ENCODE results near the gene ANK3.

Gene ANK3

DNA sequence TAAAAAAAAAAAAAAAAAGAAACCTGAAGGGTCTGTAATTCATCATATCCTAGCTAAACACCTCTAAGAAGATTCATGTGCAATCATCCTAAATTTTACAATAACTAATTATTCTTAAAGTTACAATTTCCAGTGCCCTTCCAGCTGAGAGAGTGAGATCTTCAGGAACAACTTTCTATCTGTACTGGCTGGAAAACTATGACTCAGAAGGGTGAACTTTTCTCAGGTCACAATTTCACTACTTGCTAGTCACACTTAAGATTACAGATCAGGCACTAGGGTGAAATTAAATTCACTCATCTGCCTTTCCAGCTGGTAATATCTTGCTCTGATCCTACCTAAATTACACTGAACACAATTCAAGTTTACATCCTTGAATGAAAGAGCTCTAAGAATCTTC lies 158.8 kb downstream of the ANK3 start:
- no peak for DNase-seq (ENCODE audit: low read depth, low spot score)

DNA sequence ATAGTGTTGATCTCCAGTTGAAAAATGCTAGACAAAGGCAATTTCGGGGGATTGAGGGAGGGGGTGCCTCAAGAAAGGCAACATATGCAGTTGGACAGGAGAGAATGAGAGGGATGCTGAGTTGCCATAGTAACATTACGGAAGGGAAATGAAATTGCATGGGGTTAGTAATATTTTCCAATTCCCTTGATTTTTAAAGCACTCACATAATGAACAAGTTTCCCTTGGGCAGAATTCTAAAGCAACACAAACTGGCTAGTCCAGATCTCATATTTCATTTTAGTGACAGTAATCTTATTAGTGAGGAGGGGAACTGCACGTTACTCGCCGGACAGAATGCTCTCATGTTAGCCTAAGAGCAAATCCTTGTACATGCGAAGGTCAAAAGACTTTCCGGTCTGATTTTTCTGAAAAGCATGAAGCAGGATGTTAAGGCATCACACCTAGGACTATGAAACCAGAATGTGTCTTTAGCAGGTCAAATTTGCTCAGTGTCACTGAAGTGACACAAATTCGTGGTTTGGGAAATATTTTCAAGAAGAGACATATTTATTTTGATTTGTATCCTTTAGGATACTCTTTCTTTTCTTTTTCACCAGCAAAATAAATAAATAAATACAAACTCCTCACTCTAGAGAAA lies 165.5 kb downstream of the ANK3 start:
- DNase-seq (ENCODE audit: low read depth, low spot score) = no peak

DNA sequence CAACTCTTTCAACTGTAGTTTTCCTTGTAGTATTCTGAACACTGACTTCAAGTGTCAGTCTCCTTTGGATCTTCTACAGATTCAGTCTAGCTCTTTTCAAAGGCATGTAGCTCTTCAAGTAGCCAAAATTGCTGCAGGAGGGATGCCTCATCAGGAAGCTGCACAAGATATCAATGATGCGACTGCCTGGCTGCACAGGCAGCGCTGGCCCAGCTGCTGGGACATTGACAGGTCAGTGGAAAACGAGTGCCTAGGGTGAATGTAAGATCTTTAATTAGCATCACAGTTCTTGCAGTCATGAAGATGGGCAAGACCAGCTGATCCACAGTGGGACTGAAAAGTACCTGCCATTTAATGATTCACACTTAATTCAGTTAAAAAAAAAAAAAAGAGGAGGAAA lies 167.6 kb downstream of the ANK3 start:
- DNase-seq (ENCODE audit: low read depth, low spot score) = no peak

DNA sequence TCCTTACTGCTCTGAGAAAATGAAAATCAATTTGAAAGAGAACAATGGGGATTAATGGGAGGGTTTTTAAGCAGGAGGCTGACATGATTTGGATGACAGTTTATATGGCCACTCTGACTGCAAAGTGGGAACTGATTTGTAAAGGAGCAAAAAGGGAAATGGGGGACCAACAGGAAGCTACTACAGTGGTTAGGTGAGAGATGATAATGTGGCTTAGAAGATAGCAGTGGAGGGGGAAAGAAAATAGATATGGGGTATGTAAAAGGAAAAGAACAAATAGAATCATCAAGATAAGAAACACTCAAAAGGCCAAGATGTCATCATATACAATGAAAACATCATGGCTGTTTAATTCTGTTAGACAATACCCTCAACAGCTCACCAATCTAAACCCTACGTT lies 177.5 kb downstream of the ANK3 start:
- no peak for DNase-seq (ENCODE audit: low read depth, low spot score)

DNA sequence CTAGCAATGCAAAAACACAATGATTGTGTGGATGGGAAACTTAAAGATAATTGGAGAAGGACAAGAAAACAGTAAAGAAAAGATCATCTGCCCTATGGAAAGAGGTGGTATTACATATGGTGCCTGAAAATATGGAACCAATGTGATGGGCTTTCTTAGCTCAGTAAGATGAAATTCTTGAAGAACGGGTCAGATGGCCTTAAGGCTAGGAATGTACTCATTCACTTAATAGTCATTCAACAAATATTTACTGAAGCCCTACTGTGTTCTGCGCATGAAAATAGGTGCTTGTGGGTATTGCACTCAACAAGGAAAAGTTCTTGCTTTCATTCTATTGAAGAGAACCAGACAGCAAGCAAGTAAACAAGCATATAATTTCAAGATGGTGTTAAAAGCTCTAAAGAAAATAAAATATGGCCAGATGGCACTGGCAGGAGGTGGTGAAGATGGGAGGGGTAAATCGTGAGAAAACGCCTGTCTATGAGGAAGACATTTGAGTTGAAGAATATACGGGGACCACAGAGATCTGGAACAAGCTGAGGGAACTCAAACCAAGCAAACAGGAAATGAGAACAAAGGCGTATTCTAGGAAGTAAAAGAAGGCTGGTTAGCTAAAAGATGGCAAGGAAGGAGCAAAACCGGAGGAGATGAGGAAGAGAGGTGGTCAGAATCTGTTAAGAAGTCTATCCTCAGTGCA lies 179.7 kb downstream of the ANK3 start:
- no peak for DNase-seq (ENCODE audit: low read depth, low spot score)

DNA sequence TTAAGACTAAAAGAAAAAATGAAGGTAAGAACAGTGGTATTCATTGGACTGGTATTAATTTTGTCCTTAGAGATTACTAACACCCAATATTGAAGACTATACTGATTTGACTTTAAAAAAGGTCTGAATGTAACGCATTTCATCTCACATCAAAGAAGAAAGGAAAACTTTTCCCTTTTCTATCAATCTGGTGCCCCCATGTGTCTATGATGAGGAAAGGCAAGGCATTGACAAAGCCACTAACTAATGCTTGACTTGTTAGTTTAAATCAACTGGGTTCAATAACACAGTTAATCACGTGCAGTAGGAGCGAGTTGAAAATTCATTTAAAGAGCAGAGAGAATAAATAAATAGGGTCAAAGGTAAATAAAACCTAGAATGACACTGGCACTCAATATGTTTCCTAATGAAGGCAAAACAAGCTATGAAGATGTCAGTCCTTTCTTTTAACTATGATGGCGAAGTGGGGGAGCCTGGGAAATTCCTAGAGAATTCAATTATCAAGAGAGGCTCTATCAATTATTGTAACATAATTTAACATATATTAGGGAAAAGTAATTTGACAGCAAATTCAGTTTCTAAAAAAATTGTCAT lies 180.9 kb downstream of the ANK3 start:
- no peak for DNase-seq (ENCODE audit: low read depth, low spot score)

DNA sequence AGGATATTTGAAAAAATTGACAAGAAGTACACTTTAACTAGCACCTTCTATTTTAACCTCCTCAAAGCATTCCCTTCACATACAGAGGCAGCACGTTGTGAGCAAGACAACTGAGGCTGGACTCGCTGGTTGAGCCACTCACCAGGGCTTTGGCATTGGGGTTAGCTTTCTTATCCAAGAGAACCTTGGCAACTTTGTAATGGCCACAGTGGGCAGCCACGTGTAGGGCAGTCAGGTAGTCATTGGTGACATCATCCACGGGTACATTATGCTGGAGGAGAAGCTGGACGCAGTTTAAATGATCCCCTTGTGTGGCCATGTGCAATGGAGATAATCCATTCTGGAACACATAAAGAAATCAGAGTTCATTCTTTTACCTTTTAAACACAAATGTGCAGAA lies 181.8 kb downstream of the ANK3 start:
- DNase-seq (ENCODE audit: low read depth, low spot score) = no peak

DNA sequence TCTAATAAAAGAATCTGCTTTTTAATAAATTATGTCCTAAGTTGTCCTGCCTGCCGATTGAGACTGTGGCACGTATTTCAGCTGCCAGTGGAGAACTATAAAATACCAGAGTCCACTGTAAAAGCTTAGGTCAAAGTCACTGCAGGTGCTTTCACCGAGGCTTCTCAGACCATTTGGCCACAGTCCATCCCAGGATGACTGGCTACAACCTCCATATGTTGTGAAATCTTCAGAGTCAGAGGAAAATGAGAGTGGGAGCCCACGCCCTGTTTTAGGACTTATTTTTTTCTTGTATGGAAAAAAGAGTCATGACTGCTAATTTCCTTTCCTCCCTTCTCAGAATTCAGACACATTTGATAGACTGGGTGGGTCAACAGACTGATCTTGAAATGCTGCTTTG lies 182.9 kb downstream of the ANK3 start:
- DNase-seq (ENCODE audit: low read depth, low spot score) = no peak

DNA sequence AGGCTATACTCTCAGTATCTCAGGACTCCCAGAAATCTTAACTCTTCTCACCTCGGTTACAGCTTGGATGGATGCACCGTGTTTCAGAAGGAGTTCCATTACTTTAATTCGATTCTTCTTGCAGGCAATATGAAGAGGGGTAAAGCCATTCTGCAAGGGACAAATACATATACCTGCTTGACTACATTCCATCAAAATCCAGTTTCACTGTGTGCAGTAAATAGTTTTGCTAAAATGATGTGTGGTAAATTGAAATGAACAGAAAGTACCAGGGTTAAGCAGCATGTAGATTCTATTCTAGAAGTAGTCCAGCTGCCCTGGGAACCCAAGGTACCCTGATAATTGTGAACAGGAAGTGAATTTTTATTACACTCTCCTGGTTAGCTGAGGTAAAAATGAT lies 183.9 kb downstream of the ANK3 start:
- DNase-seq (ENCODE audit: low read depth, low spot score) = no peak

DNA sequence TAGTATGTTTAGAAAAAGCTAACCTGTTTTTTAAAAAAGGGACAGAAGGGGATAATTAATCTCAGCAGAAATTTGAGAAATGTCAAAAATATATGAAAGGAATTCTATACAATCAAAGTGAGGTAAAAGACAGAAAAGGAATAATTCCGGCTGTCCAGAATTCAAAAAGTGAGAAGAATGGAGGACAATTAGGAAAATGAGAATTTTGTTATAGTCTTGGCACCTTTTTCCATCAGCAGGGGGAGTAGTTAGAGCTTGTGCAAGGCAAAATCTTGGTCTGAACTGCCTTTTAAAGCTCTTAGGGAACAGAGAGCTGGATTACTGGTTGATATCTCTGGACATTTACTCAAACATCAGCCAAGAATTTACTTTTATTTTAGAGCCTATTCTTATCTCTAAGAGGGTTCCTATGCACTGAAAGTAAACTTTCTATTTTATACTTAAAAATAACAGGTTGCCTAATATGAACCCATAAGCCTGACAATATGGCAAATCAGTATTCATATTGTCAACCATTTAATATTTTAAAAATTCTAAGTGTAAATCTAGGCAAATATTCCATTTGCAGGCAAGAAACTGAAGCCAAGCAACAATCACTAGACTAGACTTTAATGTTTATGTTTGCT lies 185.6 kb downstream of the ANK3 start:
- DNase-seq (ENCODE audit: low read depth, low spot score) = no peak

DNA sequence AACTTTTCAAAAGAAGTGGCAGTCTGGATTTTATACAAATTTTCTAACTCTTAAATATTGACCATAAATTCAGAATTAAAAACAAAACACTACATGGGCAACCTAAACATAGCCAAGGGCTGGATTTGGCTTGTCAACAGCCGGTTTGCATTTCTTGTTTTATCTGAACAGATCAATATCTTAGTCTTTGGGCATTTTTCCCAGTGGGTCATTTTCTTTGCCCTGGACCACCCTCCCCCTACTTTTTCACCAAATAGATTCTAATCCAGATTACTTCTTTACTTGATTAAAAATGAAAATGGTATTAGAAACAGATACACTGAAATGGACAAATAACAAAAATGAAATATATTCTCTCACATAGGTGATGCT lies 189.0 kb downstream of the ANK3 start:
- no peak for DNase-seq (ENCODE audit: low read depth, low spot score)

DNA sequence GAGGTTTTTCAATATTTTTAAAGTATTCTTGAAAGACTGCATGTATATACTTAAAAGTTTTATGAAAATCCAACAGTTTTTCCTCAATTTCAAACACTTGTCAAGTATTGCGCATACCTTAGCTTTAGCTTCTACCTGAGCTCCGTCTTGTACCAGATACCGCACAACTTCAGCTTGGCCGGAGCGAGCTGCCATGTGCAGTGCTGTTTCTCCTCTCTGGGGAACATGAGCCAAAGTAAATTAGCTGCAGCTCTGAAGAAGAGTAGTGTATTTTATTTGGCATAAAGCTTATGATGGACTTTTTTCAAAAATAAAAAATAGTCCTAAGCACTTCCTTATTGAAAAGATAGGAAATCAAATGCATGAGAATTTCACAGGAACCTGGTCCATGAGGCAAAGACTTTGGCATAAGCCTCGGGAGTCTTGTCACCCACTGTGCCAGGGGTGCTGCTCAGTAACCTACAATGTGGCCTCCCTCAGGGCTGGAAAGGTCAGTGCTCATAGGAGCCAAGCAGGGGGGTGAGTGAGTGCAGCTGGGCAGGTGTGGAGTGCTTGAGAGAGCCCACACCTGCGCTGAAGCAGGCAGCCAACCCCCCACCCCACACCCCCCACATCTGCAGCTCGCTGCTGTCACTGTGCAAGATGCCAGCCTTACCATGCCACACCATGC lies 189.5 kb downstream of the ANK3 start:
- no peak for DNase-seq (ENCODE audit: low read depth, low spot score)

DNA sequence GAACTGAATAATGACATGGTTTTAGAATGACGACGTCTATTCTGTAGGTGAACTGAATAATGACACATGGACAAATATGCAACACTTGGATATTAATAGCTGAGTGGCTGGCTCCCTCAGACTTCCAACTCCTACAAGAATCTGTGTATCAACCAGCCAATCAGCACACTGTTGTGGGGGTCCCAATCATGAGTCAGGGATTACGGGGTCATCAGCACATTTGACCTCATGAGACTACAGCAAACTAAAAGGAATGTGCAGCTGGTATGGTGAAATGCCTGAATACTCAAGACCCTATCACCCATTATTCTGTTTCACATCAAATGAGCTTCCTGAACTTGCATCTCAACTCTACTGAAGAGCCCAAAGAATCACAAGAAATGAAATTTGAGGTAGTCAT lies 192.5 kb downstream of the ANK3 start:
- no peak for DNase-seq (ENCODE audit: low read depth, low spot score)

DNA sequence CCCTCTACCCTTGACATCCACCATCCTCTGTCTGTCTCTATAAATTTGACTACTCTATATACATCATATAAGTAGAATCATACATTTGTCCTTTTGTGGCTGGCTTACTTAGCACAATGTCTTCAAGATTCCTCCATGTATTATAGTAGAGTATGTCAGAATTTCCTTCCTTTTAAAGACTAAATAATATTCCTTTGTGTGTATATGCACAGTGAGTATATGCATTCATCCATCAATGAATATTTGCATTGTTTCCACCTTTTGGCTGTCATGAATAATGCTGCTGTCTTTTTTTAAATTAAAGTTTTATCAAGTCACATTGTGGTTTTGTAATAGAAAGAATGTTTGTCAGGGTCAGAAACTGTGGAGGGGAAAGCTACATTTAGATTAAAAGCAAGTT lies 195.3 kb downstream of the ANK3 start:
- DNase-seq (ENCODE audit: low read depth, low spot score) = no peak

DNA sequence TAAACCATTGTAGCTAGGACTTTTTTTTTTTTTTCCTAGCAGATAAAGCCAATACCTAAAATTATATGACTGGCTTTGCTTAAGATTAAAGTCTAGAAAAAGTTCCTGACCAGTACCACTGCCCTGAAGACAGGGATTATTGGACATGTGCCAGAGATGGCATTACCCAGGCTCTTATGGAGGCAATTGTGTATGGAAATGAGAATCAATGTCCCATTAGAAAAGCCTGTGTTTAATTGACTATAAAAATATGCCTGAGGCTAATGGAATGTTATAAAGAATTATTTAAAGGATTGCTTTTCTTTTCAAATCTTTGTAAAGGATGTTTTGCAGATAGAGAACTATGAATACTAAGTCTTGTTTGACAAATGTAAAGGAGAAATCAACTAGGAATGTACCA lies 196.7 kb downstream of the ANK3 start:
- DNase-seq (ENCODE audit: low read depth, low spot score) = no peak

DNA sequence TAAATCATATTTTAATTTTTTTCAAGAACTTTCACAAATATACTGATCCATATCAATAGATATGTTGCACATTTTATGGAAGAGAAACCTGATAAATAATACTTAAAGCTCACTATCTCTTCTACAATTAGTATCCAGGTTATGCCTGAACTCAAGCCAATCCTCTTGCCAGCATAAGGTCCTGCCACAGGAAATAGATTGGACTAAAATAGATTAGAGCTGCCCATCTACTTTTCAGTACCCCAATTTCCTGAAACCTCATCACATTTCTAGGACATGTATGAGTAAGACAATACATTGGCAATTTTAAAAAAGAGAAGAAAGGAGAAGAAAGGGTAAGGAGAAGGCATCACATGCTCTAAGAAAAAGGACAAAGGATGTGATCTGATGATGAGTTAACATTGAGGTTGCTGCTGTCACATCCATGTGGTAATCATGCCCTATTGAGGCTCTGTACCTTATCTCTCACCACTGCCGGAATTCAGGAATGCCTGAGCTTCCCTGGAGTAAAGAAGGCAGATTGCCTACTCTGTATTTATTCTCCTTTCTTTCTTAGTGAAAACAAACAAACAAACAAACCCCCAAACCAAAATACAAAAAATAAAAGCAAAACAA lies 199.7 kb downstream of the ANK3 start:
- DNase-seq (ENCODE audit: low read depth, low spot score) = no peak

DNA sequence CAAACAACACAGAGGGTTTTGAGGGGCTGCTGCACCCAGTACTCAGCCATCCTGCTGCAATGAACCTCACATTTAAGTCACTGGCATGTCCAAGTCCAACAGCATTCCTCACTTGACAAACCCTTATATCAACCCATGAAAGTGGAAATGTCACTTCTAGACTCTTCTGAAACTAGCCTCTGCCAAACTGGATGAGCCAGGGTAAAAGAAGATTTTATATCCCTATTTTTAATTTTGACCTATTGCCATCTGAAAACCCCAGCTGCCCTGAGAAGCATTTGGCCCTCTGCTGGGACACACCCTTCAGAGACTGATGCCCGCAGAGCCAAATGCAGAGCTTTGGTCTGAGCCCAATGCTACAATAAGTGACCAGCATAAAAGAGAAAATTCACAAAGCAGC lies 201.1 kb downstream of the ANK3 start:
- no peak for DNase-seq (ENCODE audit: low read depth, low spot score)

DNA sequence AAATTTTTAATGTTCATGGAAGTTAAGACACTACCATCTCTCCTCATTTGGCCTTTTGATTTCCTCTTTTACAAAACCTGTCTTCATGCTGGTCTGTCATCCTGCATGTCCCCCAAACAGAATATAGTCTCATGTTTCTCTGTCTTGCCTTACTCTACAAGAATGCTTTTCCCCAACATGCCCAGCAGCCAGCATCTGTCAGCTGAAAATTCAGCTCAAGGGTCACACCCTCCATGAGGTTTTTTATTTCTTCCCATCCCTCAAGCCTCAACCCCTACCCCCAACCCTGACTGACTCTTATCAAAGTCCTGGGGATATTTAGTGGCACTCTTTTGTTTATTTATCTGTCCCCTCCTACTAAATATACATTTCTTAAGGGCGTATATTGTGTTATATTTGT lies 202.0 kb downstream of the ANK3 start:
- no peak for DNase-seq (ENCODE audit: low read depth, low spot score)

DNA sequence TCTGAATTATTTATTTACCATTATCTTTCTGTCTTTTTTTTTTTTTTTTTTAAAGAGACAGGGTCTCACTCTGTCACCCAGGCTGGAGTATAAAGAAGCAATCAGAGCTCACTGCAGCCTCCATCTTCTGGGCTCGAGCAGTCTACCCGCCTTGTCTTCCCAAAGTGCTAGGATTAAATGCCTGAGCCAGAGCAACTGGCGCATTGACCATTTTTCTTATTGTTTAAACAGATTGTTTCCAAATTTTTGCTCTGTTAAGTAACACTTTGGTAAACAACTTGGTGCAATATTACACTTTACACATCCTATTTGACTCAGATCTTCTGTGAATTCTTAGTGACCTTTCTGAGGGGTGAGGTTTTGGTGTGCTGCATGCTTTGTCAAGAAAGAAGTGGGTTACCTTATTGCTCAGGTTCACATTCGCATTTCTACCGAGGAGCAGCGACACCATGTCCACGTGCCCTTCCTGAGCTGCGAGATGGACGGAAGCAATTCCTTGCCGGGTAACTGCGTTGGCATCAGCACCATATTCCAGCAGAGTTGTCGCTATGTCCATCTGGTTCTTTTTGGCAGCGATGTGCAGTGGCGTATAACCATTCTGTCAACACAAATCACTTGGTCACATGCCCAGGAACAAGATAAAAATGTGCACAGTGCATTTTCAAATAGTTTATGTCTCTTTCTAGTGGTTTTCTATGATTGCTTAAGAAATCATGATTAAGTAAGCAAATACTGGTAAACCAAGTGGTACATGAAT lies 203.2 kb downstream of the ANK3 start:
- DNase-seq (ENCODE audit: low read depth, low spot score) = no peak

DNA sequence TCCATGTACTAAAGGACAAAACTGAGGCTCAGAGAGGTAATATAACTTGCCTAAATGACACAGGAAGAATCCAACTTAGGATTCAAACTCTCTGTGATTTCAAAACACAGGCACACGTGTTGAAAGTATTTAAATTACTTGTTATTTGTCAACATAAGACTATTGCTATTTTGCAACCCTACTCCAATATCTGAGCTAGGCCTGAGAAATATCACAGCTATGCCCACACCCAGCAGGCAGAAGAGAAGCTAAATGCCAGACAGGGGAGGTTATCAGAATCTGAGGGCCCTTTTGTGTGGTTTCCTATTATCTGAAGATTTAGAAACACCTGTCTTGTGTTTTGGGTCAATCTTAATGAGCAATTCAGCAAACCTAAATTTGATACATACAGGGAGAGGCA lies 204.3 kb downstream of the ANK3 start:
- no peak for DNase-seq (ENCODE audit: low read depth, low spot score)

DNA sequence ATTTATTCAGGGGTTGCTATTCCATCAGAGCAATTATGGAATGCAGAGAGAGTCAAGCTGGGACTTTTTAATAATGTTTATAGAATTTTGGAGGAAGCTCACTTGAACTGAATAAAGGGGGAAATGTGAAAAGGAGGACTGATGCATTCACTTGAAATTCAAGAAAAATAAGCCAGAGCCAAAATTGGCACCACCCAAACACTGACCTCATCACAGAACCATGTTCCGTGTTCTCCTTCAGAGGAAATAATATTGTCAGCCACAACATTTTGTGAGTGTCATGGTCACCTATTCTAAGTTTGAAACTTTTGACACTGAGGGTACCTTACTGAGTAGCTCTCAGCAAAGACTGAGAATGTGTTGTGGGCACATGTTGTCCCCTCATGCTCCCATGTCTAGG lies 207.0 kb downstream of the ANK3 start:
- no peak for DNase-seq (ENCODE audit: low read depth, low spot score)

Data from ELF-1 (cell line).